Measurements from ENCODE around the gene FOXP1.

FOXP1 gene

DNA sequence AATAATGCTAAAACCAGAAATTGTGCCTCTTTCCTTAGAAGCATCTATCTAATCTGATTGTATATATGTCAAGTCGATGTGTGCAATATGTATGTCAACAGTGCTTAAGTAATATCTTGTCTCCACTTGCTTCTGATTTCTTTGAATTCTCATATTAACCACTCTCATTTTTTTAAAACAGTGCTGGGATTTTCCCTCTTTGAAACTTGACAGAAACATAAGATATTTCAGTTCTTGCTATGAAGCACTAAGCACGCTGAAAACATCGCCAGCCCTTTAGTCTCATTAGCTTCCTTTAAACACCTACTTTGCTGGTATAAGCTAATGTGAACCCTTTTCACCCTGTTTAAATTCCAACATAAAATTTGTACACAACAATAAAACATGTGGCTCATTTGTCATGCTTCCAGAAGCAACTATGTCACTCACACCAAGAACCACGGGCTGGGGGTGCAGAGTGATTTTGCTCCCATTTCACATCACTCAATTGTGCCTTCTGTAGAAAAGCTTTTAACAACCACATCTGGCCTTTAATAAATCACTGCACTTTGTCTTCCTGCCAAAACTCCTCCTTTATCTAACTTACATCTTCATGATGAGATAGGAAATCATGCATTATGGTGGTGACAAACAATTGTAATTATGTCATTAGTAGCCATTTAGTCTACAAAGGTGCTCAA lies 185.2 kb downstream of the FOXP1 start:
- TF ChIP-seq, protein P1, sequence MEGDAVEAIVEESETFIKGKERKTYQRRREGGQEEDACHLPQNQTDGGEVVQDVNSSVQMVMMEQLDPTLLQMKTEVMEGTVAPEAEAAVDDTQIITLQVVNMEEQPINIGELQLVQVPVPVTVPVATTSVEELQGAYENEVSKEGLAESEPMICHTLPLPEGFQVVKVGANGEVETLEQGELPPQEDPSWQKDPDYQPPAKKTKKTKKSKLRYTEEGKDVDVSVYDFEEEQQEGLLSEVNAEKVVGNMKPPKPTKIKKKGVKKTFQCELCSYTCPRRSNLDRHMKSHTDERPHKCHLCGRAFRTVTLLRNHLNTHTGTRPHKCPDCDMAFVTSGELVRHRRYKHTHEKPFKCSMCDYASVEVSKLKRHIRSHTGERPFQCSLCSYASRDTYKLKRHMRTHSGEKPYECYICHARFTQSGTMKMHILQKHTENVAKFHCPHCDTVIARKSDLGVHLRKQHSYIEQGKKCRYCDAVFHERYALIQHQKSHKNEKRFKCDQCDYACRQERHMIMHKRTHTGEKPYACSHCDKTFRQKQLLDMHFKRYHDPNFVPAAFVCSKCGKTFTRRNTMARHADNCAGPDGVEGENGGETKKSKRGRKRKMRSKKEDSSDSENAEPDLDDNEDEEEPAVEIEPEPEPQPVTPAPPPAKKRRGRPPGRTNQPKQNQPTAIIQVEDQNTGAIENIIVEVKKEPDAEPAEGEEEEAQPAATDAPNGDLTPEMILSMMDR (IDR thresholded peaks at IDR 0.05; ENCODE audit: insufficient read depth, low read length, poor library complexity, severe bottlenecking): no peak
- DNase-seq (ENCODE audit: extremely low read depth, insufficient read length): no peak
- Histone ChIP-seq H3K36me3 (ENCODE audit: control insufficient read depth, insufficient read depth, low read length) (no peaks in the 10 kb centered on the region), H3K4me3 (replicated peaks; ENCODE audit: low read depth, low read length) (no peak overlapping the region), H3K27me3 (replicated peaks; ENCODE audit: control insufficient read depth, insufficient read depth, low read length) (no peaks in the 10 kb centered on the region)

DNA sequence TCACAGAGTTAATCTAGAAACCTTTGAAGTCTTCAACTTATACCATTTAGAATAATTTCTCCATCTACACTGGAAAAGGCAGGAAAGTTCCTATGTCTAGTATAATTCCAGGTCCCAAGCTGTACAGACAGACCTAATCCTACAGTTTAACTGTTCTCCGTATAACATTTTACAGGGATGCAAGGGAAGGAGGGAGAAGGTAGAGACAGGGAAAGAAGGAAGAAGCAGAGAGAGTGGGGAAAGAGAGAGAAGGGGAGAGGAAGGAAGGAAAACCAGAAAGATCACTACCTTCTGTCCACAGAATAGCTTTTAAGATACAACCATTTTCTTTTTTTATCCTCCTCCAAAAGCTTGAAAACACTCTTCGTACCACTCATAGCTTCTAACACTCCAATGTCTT lies 185.8 kb downstream of the FOXP1 start:
- TF ChIP-seq, protein P1 (IDR thresholded peaks at IDR 0.05; ENCODE audit: insufficient read depth, low read length, poor library complexity, severe bottlenecking): no peak
- no peaks in the 10 kb centered on the region for H3K36me3 ChIP-seq (ENCODE audit: control insufficient read depth, insufficient read depth, low read length)
- H3K27me3 ChIP-seq (replicated peaks; ENCODE audit: control insufficient read depth, insufficient read depth, low read length): no peaks in the 10 kb centered on the region
- no peak overlapping the region for H3K4me3 ChIP-seq (replicated peaks; ENCODE audit: low read depth, low read length)
- no peak for DNase-seq (ENCODE audit: extremely low read depth, insufficient read length)

DNA sequence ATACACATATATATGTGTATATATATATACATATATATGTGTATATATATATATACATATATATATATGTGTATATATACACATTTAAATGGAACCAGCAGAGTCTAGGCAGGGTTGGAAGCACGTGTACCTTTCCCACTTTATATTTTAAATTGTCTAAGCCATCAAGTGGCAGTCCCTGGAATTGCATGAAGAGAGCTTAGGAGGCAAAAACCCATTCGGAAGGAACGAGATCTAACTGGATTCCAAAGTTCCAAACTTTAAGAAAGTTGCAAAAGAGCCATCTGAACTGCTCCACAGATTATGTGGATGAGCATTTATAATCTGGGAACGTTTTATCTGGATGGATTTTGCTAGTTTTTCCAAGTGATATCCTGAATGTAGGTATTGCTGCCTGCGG lies 186.5 kb downstream of the FOXP1 start:
- Histone ChIP-seq H3K36me3 (ENCODE audit: control insufficient read depth, insufficient read depth, low read length) (no peaks in the 10 kb centered on the region), H3K27me3 (replicated peaks; ENCODE audit: control insufficient read depth, insufficient read depth, low read length) (no peaks in the 10 kb centered on the region), H3K4me3 (replicated peaks; ENCODE audit: low read depth, low read length) (no peak overlapping the region)
- no peak for DNase-seq (ENCODE audit: extremely low read depth, insufficient read length)
- TF ChIP-seq, protein P1 (IDR thresholded peaks at IDR 0.05; ENCODE audit: insufficient read depth, low read length, poor library complexity, severe bottlenecking): peak; percentile 57

DNA sequence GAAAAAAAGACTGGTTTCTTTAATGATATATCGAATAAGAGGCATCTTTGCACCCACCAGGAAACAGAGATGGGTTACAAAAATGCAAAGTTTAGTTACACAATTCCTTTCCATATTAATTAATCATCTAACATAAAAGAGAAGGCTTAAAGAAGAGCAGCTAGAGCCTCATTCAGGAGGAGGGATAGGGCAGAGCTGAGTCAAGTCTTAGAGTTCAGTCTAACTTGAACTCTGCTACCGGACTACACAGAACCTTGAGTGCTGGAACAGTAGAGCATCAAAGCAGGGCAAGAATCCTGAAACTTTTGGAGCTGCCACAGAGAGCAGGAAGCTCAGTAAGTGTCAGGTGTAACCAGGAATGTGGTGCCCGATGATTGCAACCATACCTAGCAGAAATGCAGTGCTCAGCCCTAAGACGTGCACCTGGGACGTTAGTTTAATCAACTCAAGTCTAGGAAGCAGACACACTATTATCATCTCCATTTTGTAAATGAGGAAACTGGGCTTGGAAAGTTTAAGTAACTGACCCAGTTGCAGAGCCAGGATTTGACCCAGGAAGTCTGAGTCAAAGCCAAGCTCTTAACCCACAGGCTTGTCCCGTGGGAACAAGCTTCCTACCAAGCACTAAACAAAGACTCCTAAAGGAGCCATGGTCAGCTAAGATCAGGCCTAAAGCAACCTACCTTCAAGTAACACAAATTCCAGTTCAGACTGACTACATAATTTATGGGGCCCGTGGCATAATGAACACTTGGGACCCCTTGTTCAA lies 187.4 kb downstream of the FOXP1 start:
- Histone ChIP-seq H3K4me3 (replicated peaks; ENCODE audit: low read depth, low read length) (no peak overlapping the region), H3K36me3 (ENCODE audit: control insufficient read depth, insufficient read depth, low read length) (no peaks in the 10 kb centered on the region), H3K27me3 (replicated peaks; ENCODE audit: control insufficient read depth, insufficient read depth, low read length) (no peaks in the 10 kb centered on the region)
- no peak for DNase-seq (ENCODE audit: extremely low read depth, insufficient read length)
- TF ChIP-seq, protein P1 (IDR thresholded peaks at IDR 0.05; ENCODE audit: insufficient read depth, low read length, poor library complexity, severe bottlenecking): no peak

DNA sequence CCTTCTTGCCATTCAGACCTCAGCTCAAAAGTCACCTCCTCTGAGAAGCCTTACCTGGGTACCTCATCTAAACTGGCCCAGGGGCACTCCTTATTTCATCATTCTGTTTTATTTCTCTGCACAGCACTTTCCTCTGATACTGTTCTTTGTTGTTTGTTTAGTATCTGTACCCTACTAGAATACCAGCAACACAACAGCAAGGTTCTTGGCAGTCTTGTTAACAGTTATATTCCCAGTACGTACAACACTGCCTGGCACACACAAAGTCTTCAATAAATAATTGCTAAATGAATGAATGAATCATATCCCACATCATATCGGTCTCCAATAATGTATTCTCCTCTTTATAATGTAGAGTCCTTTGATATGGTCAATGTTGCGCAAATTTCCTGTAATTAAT lies 188.1 kb downstream of the FOXP1 start:
- DNase-seq (ENCODE audit: extremely low read depth, insufficient read length): no peak
- Histone ChIP-seq H3K36me3 (ENCODE audit: control insufficient read depth, insufficient read depth, low read length) (no peaks in the 10 kb centered on the region), H3K27me3 (replicated peaks; ENCODE audit: control insufficient read depth, insufficient read depth, low read length) (no peaks in the 10 kb centered on the region), H3K4me3 (replicated peaks; ENCODE audit: low read depth, low read length) (no peak overlapping the region)
- TF ChIP-seq, protein P1 (IDR thresholded peaks at IDR 0.05; ENCODE audit: insufficient read depth, low read length, poor library complexity, severe bottlenecking): no peak
